ENCODE data around the gene MED13L. TPM values are rescaled to one million over a fixed set of nuclear protein-coding genes. Genes with fewer than 3 reads are reported as not detected.

Gene MED13L
- total RNA-seq, 2 experiments from 2014 or later = 74.7 to 76.9 TPM

Small RNA genes within 50 kb of the gene (microRNA-seq; reads per million reads assigned to microRNA genes)
- gene MIR620 = not detected

Measured in activated CD8-positive, alpha-beta T cell treated with anti-CD3 and anti-CD28 coated beads, Interleukin-2, amount 10 ng/mL, durations not matched to agents 7 days and 5 days (primary cell).